ENCODE results near the gene BCL11A.

Gene BCL11A

GRCh38 chr2:60474301-60474700, 79.2 kb downstream of the BCL11A start:
- FAIRE-seq: no peak
- TF ChIP-seq CTCF (IDR thresholded peaks at IDR 0.05; ENCODE audit: insufficient read depth, missing control alignments): no peak
- no peak for DNase-seq (ENCODE audit: insufficient read length, low spot score)

GRCh38 chr2:60473546-60473945, 79.9 kb downstream of the BCL11A start:
- no peak for TF ChIP-seq CTCF (IDR thresholded peaks at IDR 0.05; ENCODE audit: insufficient read depth, missing control alignments)
- no peak for FAIRE-seq
- DNase-seq (ENCODE audit: insufficient read length, low spot score): no peak

- no peak for DNase-seq (ENCODE audit: insufficient read length, low spot score)
- TF ChIP-seq CTCF (IDR thresholded peaks at IDR 0.05; ENCODE audit: insufficient read depth, missing control alignments): no peak
- no peak for FAIRE-seq
These were observed 80.7 kb downstream of the BCL11A start for GRCh38 chr2:60472663-60473289.

- FAIRE-seq (no peak), DNase-seq (ENCODE audit: insufficient read length, low spot score) (no peak)
- TF ChIP-seq CTCF (IDR thresholded peaks at IDR 0.05; ENCODE audit: insufficient read depth, missing control alignments): no peak
These were observed 81.4 kb downstream of the BCL11A start for GRCh38 chr2:60472041-60472440.

GRCh38 chr2:60470340-60470739, 83.1 kb downstream of the BCL11A start:
- DNase-seq (ENCODE audit: insufficient read length, low spot score) (no peak), FAIRE-seq (no peak)
- no peak for TF ChIP-seq CTCF (IDR thresholded peaks at IDR 0.05; ENCODE audit: insufficient read depth, missing control alignments)

GRCh38 chr2:60469536-60470317, 83.7 kb downstream of the BCL11A start:
- DNase-seq (ENCODE audit: insufficient read length, low spot score): no peak
- no peak for TF ChIP-seq CTCF (IDR thresholded peaks at IDR 0.05; ENCODE audit: insufficient read depth, missing control alignments)
- no peak for FAIRE-seq
